Activated CD4-positive, alpha-beta T cell treated with anti-CD3 and anti-CD28 coated beads, Interleukin-2, Interleukin-6, amounts not matched to agents 100 ng/mL and 50 ng/mL, durations not matched to agents 16 hours and 8 hours (primary cell): ENCODE results near the gene TCP11X2.
"Not testable (repeated sequence)": the region's sequence is repeated elsewhere in the genome, so short reads cannot be mapped to it uniquely, and the experiment has no call there.

Experiments
- DNase-seq: peaks from one replicate; pipeline ENCODE4 v3.0.0-alpha.2; 2020

The TCP11X2 gene

GRCh38 chrX:102471762-102472220 is at the start of gene TCP11X2:
TSS of gene TCP11X2 (minus strand) at chrX:102471812.
- not testable (repeated sequence) for DNase-seq

GRCh38 chrX:102517326-102517725 is 45.7 kb upstream of the TCP11X2 start:
- DNase-seq: no peak

DNA sequence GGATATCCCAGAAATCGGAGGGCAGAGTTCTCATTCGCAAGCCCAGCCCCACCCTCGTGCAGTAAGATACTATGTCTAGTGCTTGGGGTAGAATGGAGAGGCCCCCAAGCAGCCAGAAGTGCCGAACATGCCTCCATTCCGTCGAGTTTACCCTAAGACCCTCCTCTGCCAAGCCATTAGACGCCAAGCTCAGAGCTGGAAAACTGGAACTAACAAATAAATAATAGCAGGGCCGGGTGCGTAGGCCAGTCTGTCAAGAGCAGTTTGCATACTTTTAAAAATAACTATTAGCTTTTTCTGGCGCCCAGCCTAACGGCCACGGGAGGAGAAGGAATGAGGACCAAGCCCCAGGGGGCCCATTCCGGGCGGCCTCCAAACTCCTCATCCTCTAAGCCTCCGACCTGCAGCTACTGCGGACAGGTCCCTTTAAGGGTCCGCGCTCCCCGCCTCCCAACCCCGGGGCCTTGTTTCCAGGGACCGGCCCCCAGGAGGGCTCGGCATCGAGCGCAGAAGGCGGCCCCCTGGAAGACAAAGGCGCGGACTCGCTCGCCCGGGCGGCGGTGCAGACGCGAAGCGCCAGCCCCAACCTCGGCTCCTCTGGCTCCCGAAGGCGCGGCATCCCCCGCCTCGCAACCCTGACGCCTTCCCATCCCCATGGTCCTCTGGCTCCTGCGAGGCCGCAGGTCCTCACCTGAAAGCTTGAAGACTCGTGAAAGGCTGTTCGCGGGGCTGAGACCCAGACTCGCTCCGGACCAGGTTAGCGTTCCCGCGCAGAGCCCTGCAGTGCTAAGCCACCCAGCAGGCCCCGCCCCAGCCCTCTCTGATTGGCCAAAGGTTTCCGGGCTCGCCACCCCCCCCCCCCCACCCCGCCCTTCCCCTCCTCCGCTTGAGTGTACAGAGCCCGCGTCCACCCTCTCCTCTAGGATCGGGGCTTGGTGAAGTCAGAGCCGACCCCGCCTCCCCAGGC is 44.6 kb upstream of the TCP11X2 start, which contains the start of gene TMSB15A:
TSS of gene TMSB15A (minus strand) at position 765 of the 967 bp plus-strand sequence.
- DNase-seq: peak; percentile 51

DNA sequence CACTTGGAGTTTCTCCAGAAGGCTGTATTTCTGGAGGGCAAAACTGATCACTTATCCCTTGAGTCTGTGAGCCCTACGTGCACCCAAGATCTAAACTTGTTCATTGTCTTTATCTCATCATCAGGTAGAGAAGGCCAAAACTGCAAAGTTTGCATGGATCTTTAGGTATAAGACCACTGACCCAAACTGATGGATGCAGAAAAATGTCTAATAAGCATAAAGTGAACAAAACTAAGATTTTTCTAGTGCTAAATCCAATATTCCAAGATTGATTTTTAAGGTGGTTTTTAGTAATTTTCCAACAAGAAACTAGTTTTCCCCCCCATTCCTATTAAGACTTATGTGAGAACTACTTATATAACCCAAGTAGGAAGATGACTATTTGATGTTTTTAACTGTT is 42.9 kb upstream of the TCP11X2 start:
- no peak for DNase-seq

DNA sequence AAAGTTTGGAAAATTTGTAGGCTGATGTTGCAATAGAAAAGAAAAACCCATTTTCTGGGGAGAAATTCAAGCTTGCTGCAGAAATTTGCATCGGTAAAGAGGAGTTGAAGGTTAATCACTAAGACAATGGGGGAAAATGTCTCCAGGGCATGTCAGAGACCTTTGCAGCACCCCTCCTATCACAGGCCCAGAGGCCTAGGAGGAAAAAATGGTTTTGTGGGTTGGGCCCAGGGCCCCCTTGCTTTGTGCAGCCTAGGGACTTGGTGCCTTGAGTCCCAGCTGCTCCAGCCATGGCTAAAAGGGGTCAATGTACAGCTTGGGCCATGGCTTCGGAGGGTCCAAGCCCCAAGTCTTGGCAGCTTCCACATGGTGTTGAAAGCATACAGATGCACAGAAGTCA is 27.1 kb upstream of the TCP11X2 start:
- DNase-seq: no peak

DNA sequence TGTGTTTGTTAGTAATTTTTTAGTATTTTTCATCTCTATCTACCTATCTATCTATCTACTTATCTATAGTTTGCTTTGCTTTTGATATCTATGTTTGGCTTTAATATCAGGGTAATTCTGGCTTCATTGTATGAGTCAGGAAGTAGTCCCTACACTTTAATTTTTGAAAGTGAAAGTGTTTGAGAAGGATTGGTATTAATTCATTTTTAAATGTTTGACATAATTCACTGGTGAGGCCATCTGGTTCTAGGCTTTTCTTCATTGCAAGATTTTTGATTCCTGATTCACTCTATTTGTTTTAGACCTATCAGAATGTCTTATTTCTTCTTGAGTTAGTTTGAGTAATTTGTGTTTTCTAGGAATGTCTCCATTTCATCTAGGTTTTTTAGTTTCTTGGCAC is 20.2 kb upstream of the TCP11X2 start:
- no peak for DNase-seq

GRCh38 chrX:102478765-102479164 is 7.2 kb upstream of the TCP11X2 start:
- not testable (repeated sequence) for DNase-seq

DNA sequence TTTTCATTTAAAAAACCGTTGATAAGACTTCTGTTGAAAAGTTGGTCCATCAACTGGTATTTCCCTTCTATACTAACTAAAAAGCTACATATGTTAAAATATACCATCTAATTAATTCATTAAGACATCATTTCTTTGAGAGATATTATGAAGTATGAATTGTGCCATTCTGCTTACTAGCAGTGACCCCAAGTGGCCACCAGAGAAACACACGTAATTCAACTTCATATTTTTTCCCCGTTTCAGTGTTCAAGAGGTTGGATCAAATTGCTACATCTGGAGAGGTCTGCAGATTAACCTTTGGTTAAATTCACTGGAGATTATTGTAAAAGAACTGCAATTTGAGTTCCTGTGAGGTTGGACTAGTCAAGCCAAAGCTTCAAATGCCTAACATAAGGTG is 1.4 kb downstream of the TCP11X2 start:
- not testable (repeated sequence) for DNase-seq

GRCh38 chrX:102458615-102459014 is 13.0 kb downstream of the TCP11X2 start:
- DNase-seq: not testable (repeated sequence)

DNA sequence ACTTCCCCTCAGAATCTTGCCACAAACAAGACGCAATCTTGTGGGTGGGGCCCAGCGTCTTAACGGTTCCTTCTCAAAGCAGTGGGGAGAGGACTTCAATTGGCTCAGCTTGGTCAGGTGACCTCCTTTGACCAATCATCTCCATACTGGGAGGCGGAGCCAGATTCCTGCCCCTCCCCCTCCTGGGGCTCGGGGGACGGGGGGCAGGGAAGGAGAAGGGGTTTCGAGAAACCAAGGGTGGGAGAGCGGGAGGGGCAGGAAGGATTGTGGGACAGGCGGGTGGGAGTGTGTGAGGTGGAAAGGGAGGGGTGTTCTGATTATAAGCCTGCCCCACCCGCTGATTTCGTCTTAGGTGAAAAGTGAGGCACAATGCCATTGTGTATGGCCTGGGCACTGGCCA is 31.7 kb downstream of the TCP11X2 start, which contains the start of gene NXF2B:
TSS of gene NXF2B (minus strand) at position 101 of the 400 bp plus-strand sequence. CDS start 59,972 bp downstream, outside the sequence.
- DNase-seq: not testable (repeated sequence)

DNA sequence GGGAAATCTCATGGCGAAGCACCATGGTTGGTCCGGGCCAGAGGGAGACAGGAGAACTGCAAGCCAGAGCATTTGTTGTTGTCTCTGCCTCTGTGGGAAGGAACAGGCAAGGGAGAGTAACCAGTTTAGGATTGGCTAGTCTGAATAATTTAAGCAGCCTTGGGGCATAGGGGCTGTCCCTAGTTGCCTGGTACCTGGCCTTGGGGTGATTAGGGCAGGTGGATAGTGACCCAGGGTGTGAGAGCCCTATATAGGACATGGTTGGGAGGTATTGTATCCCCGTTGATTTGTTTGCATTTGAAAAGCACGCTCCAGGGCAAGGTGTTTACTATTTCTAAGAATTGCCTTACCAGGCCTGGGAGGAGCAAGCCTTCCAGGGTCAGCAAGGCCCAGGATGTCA is 57.1 kb downstream of the TCP11X2 start:
- DNase-seq: not testable (repeated sequence)
